Ishikawa (cell line): ENCODE results near the gene KDM3A.

ENCODE experiments used
- CEBPB ChIP-seq: IDR thresholded peaks from 2 replicates; pipeline ENCODE4 v1.6.1; 2012
- EGR1 ChIP-seq: IDR thresholded peaks from 2 replicates; pipeline ENCODE4 v1.6.1; 2012
- EP300 ChIP-seq: IDR thresholded peaks from 2 replicates; pipeline ENCODE4 v1.6.1; 2012; ENCODE audit warnings: borderline replicate concordance
- FOXM1 ChIP-seq: IDR thresholded peaks from 2 replicates; pipeline ENCODE4 v1.6.1; 2012; ENCODE audit warnings: low read depth, borderline replicate concordance
- RAD21 ChIP-seq: IDR thresholded peaks from 2 replicates; pipeline ENCODE4 v1.6.1; 2012; ENCODE audit warnings: low read depth
- TAF1 ChIP-seq: IDR thresholded peaks from 2 replicates; pipeline ENCODE4 v1.6.1; 2012; ENCODE audit warnings: low read depth, mild to moderate bottlenecking
- TEAD4 ChIP-seq: IDR thresholded peaks from 2 replicates; pipeline ENCODE4 v1.6.1; 2012
- YY1 ChIP-seq: IDR thresholded peaks from 2 replicates; pipeline ENCODE4 v1.6.1; 2012; ENCODE audit warnings: low read depth
- ZBTB7A ChIP-seq: IDR thresholded peaks from 2 replicates; pipeline ENCODE4 v1.6.1; 2012; ENCODE audit warnings: low read depth
- TF ChIP-seq, protein P1 (sequence below): IDR thresholded peaks from 2 replicates; pipeline ENCODE4 v1.6.1; 2012; ENCODE audit warnings: low read depth, mild to moderate bottlenecking

DNA sequence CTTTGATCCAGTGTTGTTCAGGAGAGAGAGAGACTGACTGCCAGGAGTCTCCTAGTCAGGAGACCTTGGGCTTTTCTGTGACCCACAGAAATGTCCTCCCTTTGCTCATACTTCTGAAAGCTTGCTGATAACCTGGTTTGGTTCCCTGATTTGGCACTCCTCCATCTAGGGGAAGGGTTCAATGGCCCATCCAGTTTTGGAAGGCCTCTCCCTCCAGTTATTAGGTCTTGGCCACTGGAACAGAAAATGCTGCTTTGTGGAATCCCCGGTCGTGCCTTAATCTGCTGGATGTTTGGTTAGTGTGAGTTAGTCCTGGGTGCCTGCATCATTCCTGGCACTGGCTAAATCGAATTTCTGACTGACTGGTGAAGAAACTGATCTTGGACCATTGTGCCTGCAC is 35.7 kb downstream of the KDM3A start:
- TF ChIP-seq, protein P1, sequence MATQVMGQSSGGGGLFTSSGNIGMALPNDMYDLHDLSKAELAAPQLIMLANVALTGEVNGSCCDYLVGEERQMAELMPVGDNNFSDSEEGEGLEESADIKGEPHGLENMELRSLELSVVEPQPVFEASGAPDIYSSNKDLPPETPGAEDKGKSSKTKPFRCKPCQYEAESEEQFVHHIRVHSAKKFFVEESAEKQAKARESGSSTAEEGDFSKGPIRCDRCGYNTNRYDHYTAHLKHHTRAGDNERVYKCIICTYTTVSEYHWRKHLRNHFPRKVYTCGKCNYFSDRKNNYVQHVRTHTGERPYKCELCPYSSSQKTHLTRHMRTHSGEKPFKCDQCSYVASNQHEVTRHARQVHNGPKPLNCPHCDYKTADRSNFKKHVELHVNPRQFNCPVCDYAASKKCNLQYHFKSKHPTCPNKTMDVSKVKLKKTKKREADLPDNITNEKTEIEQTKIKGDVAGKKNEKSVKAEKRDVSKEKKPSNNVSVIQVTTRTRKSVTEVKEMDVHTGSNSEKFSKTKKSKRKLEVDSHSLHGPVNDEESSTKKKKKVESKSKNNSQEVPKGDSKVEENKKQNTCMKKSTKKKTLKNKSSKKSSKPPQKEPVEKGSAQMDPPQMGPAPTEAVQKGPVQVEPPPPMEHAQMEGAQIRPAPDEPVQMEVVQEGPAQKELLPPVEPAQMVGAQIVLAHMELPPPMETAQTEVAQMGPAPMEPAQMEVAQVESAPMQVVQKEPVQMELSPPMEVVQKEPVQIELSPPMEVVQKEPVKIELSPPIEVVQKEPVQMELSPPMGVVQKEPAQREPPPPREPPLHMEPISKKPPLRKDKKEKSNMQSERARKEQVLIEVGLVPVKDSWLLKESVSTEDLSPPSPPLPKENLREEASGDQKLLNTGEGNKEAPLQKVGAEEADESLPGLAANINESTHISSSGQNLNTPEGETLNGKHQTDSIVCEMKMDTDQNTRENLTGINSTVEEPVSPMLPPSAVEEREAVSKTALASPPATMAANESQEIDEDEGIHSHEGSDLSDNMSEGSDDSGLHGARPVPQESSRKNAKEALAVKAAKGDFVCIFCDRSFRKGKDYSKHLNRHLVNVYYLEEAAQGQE: no peak
- no peak for TF ChIP-seq YY1
- TF ChIP-seq EGR1: no peak
- no peak for TF ChIP-seq ZBTB7A
- no peak for TF ChIP-seq CEBPB
- TF ChIP-seq EP300: no peak
- no peak for TF ChIP-seq FOXM1
- TF ChIP-seq TEAD4: no peak
- TF ChIP-seq TAF1: no peak
- TF ChIP-seq RAD21: no peak
